ENCODE data around the gene QPRT.
"Not testable (repeated sequence)": the region's sequence is repeated elsewhere in the genome, so short reads cannot be mapped to it uniquely, and the experiment has no call there.

Gene QPRT

GRCh38 chr16:29662729-29663015 is 16.3 kb upstream of the QPRT start:
- no peak for DNase-seq (ENCODE audit: low read depth, low spot score)

DNA sequence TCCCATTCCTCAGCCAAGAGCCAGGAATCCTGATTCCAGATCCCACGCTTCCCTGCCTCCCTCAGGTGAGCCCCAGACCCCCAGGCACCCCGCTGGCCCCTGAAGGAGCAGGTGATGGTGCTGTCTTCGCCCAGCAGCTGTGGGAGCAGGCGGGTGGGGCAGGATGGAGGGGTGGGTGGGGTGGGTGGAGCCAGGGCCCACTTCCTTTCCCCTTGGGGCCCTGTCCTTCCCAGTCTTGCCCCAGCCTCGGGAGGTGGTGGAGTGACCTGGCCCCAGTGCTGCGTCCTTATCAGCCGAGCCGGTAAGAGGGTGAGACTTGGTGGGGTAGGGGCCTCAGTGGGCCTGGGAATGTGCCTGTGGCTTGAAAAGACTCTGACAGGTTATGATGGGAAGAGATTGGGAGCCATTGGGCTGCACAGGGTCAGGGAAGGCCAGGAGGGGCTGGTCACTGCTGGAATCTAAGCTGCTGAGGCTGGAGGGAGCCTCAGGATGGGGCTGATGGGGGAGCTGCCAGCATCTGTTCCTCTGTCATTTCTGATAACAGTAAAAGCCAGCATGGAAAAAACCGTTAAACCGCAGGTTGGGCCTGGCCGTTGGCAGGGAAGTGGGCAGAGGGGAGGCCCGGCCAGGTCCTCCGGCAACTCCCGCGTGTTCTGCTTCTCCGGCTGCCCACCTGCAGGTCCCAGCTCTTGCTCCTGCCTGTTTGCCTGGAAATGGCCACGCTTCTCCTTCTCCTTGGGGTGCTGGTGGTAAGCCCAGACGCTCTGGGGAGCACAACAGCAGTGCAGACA is 15.8 kb upstream of the QPRT start, which contains the start of gene SPN:
Gene SPN, plus strand, starts transcription at position 232 of the 791 bp plus-strand sequence. Its CDS starts 482 bp downstream, at position 714.
- no peak for DNase-seq (ENCODE audit: low read depth, low spot score)

DNA sequence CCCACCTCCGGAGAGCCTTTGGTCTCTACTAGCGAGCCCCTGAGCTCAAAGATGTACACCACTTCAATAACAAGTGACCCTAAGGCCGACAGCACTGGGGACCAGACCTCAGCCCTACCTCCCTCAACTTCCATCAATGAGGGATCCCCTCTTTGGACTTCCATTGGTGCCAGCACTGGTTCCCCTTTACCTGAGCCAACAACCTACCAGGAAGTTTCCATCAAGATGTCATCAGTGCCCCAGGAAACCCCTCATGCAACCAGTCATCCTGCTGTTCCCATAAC is 15.2 kb upstream of the QPRT start:
- no peak for DNase-seq (ENCODE audit: low read depth, low spot score)

GRCh38 chr16:29664091-29664921 is 14.7 kb upstream of the QPRT start:
- no peak for DNase-seq (ENCODE audit: low read depth, low spot score)

DNA sequence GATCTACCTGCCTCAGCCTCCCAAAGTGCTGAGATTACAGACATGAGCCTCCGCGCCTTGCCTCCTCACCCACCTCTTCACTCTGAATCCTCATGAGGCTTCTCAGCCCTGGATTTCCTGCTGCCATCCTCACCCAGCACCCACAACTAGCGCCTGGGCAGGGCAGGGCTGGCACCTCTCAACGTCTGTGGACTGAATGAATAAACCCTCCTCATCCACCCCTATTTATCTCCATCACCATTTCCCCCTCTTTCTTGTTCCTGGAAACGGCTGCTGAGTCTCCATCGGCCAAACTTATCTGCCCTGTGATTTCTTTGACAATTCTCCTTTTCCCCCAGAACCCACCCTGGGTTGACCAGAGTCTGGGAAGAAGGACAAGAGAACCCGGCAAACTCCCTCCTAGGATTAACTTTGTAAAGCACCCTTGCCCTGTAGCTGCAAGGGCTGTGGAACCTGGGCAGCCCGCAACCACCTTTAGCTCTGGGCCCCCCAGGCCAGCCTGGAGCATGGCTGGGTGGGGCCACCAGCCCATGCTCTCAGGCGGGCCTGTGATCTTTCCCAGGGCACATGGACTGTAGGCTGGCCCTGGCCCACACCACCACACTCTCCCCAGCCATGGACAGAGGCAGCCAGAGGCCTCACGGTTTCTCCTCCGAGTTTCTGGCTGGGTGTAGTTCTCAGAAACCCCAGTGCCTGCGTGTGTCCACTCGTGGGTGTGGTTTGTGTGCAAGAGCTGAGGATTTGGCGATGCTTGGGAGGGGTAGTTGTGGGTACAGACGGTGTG is 13.5 kb upstream of the QPRT start:
- DNase-seq (ENCODE audit: low read depth, low spot score), result no peak

GRCh38 chr16:29667322-29667610 is 11.7 kb upstream of the QPRT start:
- not testable (repeated sequence) for DNase-seq (ENCODE audit: low read depth, low spot score)

DNA sequence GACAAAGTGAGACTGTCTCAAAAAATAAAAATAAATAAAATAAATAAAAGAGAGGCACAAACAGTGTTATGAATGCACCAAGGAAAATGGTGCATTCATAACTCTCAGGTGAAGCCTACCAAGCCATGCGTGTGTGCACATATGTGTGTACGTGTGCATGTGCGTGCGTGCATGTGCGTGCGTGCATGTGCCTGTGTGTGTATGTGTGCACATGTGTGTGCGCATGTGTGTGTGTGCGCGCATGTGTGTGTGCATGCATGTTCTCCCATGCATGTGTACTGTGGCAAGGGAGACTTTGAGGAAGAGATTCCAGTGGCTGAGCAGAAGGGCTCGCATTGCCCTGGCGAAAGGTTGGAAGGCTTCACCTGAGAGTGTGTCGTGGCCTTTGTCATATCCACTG is 11.2 kb upstream of the QPRT start:
- no peak for DNase-seq (ENCODE audit: low read depth, low spot score)

DNA sequence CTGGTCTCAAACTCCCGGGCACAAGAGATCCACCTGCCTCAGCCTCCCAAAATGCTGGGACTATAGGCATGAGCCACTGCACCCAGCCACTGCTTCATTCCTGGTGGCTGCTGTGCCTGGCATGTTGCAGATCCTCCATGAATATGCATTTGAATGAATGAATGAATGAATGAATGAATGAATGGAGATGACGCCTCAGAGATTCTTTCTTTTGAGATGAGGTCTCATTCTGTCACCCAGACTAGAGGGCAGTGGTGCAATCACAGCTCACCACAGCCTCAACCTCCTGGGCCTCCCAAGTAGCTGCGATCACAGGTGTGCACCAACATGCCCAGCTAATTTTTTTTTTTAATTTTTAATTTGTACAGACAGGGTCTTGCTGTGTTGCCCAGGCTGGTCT is 10.7 kb upstream of the QPRT start:
- DNase-seq (ENCODE audit: low read depth, low spot score), result no peak

DNA sequence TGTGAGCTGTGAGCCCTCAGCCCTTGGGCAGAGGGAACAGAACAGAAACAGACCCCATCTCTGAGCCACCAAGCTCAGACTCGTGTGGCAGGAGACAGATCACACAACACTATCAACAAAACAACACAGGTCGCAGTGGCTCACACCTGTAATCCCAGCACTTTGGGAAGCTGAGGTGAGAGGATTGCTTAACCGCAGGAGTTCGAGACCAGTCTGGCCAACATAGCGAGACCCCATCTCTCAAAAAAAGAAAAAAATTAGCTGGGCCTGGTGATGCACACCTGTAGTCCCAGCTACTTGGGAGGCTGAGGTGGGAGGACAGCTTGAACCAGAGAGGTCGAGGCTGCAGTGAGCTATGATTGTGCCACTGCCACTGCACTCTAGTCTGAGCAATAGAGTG is 5.5 kb upstream of the QPRT start:
- DNase-seq (ENCODE audit: low read depth, low spot score), result no peak

GRCh38 chr16:29674188-29674587 is 4.8 kb upstream of the QPRT start:
- no peak for DNase-seq (ENCODE audit: low read depth, low spot score)

GRCh38 chr16:29675811-29676643 is 3.0 kb upstream of the QPRT start:
- no peak for DNase-seq (ENCODE audit: low read depth, low spot score)

GRCh38 chr16:29676989-29677785 is 1.8 kb upstream of the QPRT start:
- DNase-seq (ENCODE audit: low read depth, low spot score), result no peak

- no peak for DNase-seq (ENCODE audit: low read depth, low spot score)
These were observed 1.2 kb downstream of the QPRT start for GRCh38 chr16:29680180-29680598.

- no peak for DNase-seq (ENCODE audit: low read depth, low spot score)
These were observed 4.6 kb downstream of the QPRT start for GRCh38 chr16:29683543-29684090.

- DNase-seq (ENCODE audit: low read depth, low spot score), result no peak
These were observed 5.7 kb downstream of the QPRT start for GRCh38 chr16:29684679-29685078.

- no peak for DNase-seq (ENCODE audit: low read depth, low spot score)
These were observed 7.9 kb downstream of the QPRT start for GRCh38 chr16:29686740-29687332.

DNA sequence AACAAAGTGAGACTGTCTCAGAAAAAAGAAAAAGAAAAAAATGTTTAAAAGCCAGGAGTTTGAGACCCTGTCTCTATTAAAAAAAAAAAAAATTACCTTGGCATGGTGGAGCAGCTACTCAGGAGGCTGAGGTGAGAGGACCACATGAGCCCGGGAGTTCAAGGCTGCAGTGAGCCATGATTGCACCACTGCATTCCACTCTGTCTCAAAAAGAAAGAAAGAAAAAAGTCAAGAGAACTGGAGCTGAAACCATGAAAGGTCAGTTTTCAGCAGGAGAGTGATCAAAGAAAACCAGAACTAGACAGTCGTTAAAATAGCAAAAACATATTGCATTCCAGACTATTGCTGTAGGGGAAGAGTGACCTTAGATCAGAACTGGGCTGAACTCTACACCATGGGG is 8.8 kb downstream of the QPRT start:
- no peak for DNase-seq (ENCODE audit: low read depth, low spot score)

GRCh38 chr16:29688172-29688571 is 9.2 kb downstream of the QPRT start:
- no peak for DNase-seq (ENCODE audit: low read depth, low spot score)

DNA sequence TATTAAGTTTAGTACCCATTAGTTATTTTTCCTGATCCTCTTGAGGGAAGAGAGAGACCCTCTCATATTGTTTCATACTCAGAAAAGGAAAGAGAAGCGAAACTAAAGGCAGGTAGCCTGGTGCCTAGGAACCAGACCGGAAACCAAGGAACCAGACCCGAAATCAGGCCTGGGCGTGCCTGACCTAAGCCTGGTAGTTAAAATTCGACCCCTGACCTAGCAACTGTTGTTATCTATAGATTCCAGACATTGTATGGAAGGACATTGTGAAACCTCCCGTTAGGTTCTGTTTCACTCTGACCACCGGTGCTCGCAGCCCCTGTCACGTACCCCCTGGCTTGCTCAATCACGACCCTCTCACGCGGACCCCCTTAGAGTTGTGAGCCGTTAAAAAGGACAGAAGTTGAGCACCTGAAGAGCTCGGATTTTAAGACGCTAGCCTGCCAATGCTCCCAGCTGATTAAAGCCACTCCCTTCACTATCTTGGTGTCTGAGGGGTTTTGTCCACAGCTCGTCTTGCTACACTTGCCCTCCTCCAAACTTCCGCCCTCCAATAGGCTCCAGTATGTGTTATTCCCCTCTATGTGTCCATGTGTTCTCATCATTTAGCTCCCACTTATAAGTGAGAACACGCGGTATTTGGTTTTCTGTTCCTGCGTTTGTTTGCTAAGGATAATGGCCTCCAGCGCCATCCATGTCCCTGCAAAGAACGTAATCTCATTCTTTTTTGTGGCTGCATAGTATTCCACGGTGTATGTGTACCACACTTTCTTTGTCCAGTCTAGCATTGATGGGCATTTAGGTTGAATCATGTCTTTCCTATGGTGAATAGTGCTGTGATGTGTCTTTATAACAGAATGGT is 10.7 kb downstream of the QPRT start:
- DNase-seq (ENCODE audit: low read depth, low spot score), result not testable (repeated sequence)

Measured in iPS DF 19.7 (cell line).